Stimulated activated CD4-positive, alpha-beta T cell treated with anti-CD3 and anti-CD28 coated beads, Interleukin-1b, Interleukin-23, amount 100 ng/mL, for 24 hours (primary cell): ENCODE measurements around the gene TTC39B.

Source experiments
- DNase-seq, 4 experiments: peaks; one replicate each; pipeline ENCODE4 v3.0.0-alpha.2; 2020; ENCODE audit warnings: low read depth in 4 of 4, low spot score in 1 of 4

The TTC39B gene

GRCh38 chr9:15137658-15138356, 169.2 kb downstream of the TTC39B start:
- DNase-seq: no peak

- DNase-seq: no peak
Observed at GRCh38 chr9:15137089-15137488, 169.9 kb downstream of the TTC39B start.

- DNase-seq: no peak
Observed at GRCh38 chr9:15136646-15137045, 170.4 kb downstream of the TTC39B start.

DNA sequence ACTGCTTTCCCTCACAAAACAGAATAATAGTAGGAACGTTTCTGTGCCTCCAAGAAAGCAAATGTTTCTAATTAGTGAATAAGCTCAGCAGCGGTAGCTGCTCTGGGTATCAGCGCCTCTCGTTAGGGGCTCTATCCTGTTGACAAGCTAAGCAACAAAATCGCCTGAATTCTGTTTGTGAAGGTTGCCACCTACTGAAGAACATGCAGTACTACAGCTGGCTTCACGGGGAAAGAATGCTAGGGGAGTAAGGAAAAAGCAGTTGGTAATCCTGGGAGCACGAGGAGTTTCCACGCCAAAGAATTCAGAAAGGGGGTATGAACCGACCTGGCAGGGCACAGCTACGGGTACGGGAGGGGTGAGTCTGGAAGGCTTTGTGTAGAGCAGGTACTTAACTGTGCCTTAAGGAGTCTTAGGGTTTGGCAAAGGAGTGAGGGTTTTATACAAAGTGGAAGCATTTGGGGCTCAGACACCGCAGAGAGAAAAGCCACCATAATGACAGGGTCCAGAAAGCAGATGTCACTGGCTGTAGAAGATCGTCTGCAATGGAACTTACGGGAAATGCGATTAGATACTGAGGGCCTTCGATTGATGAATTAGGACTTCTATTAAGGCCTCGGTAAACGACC, 171.7 kb downstream of the TTC39B start:
- DNase-seq: peak in 3 of 4 experiments; percentile 3 to 19 (median 3)

DNA sequence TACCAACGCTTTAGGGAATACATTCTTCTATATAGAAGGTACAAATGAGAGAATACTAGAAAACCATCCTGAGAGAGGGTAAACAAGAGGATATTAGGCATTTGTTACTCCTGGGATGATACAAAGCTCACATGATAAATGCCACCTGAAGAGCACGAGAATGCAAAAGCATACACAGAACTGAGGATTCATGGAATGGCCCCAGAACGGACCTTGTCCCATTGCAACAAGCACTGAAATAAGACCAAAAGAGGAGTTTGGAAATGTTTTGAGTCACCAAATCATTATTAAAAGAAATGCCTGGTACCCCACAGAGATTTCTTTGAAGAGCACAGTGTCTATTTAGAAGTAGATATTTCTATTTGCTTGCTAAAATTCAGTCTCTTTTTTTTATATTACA, 173.5 kb downstream of the TTC39B start:
- no peak for DNase-seq

DNA sequence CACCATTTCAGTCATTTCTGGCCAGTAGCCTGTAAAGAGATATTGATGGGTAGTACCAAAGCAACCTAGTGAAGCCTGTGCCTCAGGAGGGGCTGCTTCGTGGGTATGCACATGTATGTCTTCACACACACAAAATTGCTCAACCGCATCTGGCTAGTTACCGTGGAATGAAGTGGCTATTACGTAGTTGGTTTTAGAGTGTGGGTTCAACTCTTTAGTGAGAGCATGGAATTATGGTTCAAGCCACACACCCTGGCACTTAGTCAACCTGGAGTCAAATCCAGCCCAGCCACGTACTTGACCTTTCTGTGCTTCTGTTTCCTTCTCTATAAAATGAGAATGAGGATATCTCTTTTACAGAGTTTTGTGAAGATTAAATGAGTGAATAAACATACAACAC, 174.9 kb downstream of the TTC39B start:
- DNase-seq: no peak

DNA sequence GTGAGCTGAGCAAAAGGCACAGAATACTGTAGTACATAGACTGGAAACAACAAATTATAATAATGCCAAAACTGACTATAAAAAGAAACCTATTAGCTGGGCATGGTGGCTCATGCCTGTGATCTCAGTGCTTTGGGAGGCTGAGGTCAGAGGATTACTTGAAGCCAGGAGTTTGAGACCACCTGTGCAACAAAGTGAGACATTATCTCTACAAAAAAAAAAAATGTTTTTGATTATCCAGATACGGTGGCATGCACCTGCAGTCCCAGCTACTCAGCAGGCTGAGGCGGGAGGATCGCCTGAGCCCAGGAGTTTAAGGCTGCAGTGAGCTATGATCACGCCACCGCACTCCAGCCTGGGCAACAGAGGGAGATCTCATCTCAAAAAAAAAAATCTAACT, 175.9 kb downstream of the TTC39B start:
- no peak for DNase-seq

DNA sequence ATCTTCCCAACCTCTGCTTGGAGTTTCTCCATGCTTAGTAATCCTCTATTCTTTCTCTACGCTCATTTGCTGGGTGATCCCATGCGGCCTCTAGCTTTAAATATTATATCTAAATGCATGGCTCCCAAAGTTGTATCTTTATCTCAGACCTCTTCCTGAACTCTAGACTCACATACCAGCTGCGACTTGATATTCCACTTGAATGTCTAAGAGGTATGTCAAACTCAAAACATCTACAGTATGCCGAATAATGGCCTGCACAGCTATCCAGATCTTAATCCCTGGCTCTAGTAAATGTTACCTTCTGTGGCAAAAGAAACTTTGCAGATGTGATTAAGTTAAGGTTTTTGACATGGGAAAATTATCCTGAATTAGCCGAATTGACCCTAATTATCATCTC, 179.2 kb downstream of the TTC39B start:
- no peak for DNase-seq

DNA sequence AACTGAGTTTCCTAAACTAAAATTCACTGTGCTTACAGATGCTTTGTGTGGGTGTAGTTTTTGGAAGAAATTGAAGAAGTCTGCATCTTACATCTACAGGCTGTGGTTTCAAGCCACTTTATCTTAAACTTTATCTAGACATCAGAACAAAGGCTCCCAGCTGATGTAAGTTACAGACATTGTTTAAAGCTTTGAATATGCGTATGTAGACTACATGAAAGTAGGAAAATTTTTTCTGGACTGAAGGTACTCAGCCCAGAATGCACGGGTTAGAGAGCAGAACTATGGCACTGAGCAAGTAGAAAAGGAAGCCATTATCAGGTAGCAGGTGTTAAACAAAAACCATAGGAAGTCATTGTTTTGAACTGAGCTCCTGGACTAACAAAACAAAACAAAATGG, 185.4 kb downstream of the TTC39B start:
- no peak for DNase-seq

DNA sequence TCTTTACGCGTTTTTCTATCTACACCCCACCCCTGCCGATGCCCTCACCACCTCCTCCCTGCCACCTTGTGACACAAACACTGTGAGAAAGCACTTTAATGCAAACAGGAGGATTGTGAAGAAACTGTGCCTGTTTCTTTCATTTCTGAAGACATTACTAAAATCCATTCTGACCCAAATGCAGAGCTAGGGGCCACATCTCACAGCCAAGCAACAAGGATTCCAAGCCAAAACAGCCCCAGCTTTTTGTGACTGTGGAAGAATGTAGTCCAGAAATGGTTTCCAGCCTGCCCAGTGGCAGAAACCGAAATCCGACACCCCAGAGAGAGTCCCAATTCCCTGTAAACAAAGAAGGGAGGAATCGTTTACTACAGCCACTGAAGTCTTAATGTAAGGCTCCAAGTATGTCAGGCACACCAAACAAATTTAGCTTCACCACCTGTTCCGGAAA, 190.9 kb downstream of the TTC39B start:
- DNase-seq: no peak

DNA sequence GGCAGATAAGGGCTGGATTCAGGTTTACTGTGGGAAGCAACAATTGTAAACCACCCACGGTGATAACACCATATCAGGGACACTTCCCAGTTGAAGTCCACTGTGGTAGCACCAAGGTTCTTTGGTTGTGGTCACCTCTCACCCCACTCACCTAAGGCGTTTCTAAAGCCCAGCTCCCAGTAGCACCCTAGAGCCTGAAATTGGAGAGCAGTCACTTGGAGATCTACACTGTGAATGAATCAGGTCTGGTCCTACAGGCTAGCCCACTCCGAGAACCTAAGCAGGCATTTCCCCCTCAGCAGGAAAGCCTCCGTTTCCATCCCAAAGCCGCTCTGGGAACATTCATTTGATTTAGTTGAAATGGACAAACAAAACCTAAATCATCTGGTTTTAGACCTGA, 191.3 kb downstream of the TTC39B start:
- DNase-seq: no peak

GRCh38 chr9:15115041-15115440, 192.0 kb downstream of the TTC39B start:
- DNase-seq: no peak
